22Rv1 (cell line): ENCODE data around the gene SDK1.

Experiments
- CTCF ChIP-seq: fragments of 450-650 bp; IDR thresholded peaks from 2 replicates; pipeline ENCODE4 v1.5.1; 2017; ENCODE audit warnings: mild to moderate bottlenecking
- ZFX ChIP-seq: fragments of 450-650 bp; IDR thresholded peaks from 2 replicates; pipeline ENCODE4 v1.6.1; 2017; ENCODE audit warnings: antibody characterized with exemption, borderline replicate concordance

GRCh38 chr7:4073750-4074149, 772.7 kb downstream of the SDK1 start:
- TF ChIP-seq CTCF (no peak), ZFX (no peak)
